ENCODE results near the gene SREBF1. TPM values are rescaled to one million over a fixed set of nuclear protein-coding genes. Genes with fewer than 3 reads are reported as not detected.

Gene SREBF1
- total and polyA plus RNA-seq, 2 of the 8 experiments (the other 6 are each of a cell fraction or from before 2014, with no cell fraction given) = 28.6 to 70.8 TPM

DNA sequence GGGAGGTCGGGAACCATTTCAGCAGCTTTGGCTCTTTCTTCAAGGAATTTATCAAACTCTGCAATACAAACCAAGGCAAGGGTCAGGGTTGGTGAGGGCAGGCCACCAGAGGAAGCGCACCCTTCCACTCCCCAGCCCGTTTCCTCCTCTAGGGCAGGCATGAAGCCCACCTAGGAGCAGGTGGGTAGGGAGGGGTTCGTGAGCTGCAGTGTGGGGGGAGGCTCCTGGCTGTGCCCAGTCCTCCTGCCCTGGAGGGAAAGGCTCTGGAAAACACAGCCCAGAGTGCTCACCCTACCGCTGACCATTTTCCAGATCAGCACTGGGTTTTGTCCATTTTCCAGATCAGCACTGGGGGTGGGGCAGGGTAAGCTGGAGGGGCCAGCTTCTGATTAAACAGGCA, 10.9 kb upstream of the SREBF1 start:
- H4K5ac ChIP-seq (ENCODE audit: insufficient read length, low read depth, low read length) = no peak overlapping the region
- H2AK5ac ChIP-seq (ENCODE audit: low read depth, low read length) = no peak overlapping the region
- no peak overlapping the region for H2BK20ac ChIP-seq (ENCODE audit: low read length)
- H2BK12ac ChIP-seq (ENCODE audit: low read depth, low read length) = peak overlapping the region; percentile 84; the same call in 1 of the 2 replicates
- peak overlapping the region; percentile 24; the same call in 1 of the 2 replicates for H2BK5ac ChIP-seq (ENCODE audit: low read depth, low read length)
- no peaks in the 10 kb centered on the region; a peak in 1 of 7 replicates for H3K27me3 ChIP-seq (replicated peaks in 1 of 4; ENCODE audit: control insufficient read depth in 3 of 4, extremely low read depth in 1 of 4, insufficient read depth in 3 of 4, low read length in 3 of 4)
- WGBS, 2 experiments (ENCODE audit: extremely low coverage in 1 of 2, insufficient coverage in 1 of 2, insufficient read length in 1 of 2, insufficient replicate concordance in 2 of 2, low coverage in 1 of 2, low lambda C conversion rate in 2 of 2, missing lambda C conversion rate in 1 of 2) = 83% methylated on average over 4 of the region's 5 CpGs; no CpG with 5 or more reads in 1 of the 2 experiments
- H3K4me1 ChIP-seq (replicated peaks in 1 of 4; ENCODE audit: control insufficient read depth in 3 of 4, insufficient read depth in 4 of 4, low read length in 3 of 4) = peaks cover 0 to 33% (median 21%) of the 10 kb centered on the region in 4 experiments; a peak in 6 of 7 replicates
- H3K27ac ChIP-seq (ENCODE audit: low read depth, low read length) = no peak overlapping the region
- H2BK120ac ChIP-seq (replicated peaks; ENCODE audit: low read depth, low read length) = no peak overlapping the region
- peak overlapping the region; percentile 60; the same call in 1 of the 2 replicates for H3K18ac ChIP-seq (ENCODE audit: extremely low read depth, low read length)
- no peak overlapping the region for H3K9ac ChIP-seq (replicated peaks in 1 of 4; ENCODE audit: extremely low read depth in 1 of 4, low read depth in 3 of 4, low read length in 3 of 4)
- no peak overlapping the region for H2AFZ ChIP-seq (ENCODE audit: low read length)
- no peaks in the 10 kb centered on the region for H3K36me3 ChIP-seq (ENCODE audit: control insufficient read depth in 2 of 4, insufficient read depth in 4 of 4, low read length in 3 of 4)
- H3K23ac ChIP-seq (ENCODE audit: insufficient read length) = no peak overlapping the region
- ChIA-PET CTCF (ENCODE audit: partially characterized antibody) (interaction anchor here (1.0 to 5.9 kb wide), 13 partner anchors 9 to 119 kb away, joined by 3 to 44 read pairs (median 4); no protein-coding TSS in a partner anchor), POLR2A (ENCODE audit: partially characterized antibody) (interaction anchor here (1.0 to 7.6 kb wide), 4 partner anchors 10 to 36 kb away, joined by 3 to 63 read pairs (median 24); partner anchors contain the start of gene SREBF1)
- no peaks in the 10 kb centered on the region for H3K79me1 ChIP-seq (ENCODE audit: low read depth, low read length)
- H3K9me3 ChIP-seq (ENCODE audit: insufficient read depth in 2 of 2, low read depth in 1 of 2, low read length in 1 of 2) = no peaks in the 10 kb centered on the region
- no peak overlapping the region for H3K56ac ChIP-seq (replicated peaks; ENCODE audit: insufficient read length, low read depth, low read length)
- no peaks in the 10 kb centered on the region for H3K79me2 ChIP-seq (ENCODE audit: control insufficient read depth in 1 of 2, insufficient read depth in 2 of 2, low read length in 2 of 2)
- no peak overlapping the region for H3K14ac ChIP-seq (ENCODE audit: insufficient read length)
- H3K4me2 ChIP-seq (ENCODE audit: insufficient read depth in 1 of 2, low read depth in 2 of 2, low read length in 2 of 2) = no peak overlapping the region
- FAIRE-seq = no peak
- H4K8ac ChIP-seq (ENCODE audit: extremely low read depth, insufficient read depth, low read length) = no peak overlapping the region; the same call in 1 of the 2 replicates
- DNase-seq (ENCODE audit: low read depth in 1 of 2, low spot score in 2 of 2) = no peak
- H4K91ac ChIP-seq (replicated peaks; ENCODE audit: insufficient read length, low read length) = peak overlapping the region; percentile 46
- H3K4me3 ChIP-seq (ENCODE audit: extremely low read depth in 1 of 4, insufficient read depth in 2 of 4, low read depth in 3 of 4, low read length in 4 of 4) = no peak overlapping the region
- H3K4ac ChIP-seq (replicated peaks; ENCODE audit: insufficient read length, low read depth, low read length) = peak overlapping the region; percentile 64
- no peaks in the 10 kb centered on the region for H3K23me2 ChIP-seq (ENCODE audit: low read depth, low read length)
- peak overlapping the region; percentile 89; the same call in 1 of the 2 replicates for H2BK15ac ChIP-seq (ENCODE audit: low read length)
- H4K20me1 ChIP-seq (replicated peaks in 1 of 2; ENCODE audit: control insufficient read depth in 1 of 2, insufficient read depth in 2 of 2, low read length in 2 of 2) = peaks cover 0 to 1% of the 10 kb centered on the region in 2 experiments
- TF ChIP-seq CHD2 (IDR thresholded peaks at IDR 0.05; ENCODE audit: low read length) (no peak), HDAC2 (IDR thresholded peaks at IDR 0.05; ENCODE audit: borderline replicate concordance in 1 of 2, low read depth in 2 of 2, low read length in 2 of 2) (no peak), SIN3A (conservative IDR thresholded peaks at IDR 0.05 in 1 of 2, IDR thresholded peaks at IDR 0.05 in 1 of 2; ENCODE audit: low read depth in 1 of 2, low read length in 2 of 2) (no peak), EGR1 (IDR thresholded peaks at IDR 0.05; ENCODE audit: borderline replicate concordance, low read depth, low read length) (no peak), SP4 (IDR thresholded peaks at IDR 0.05; ENCODE audit: low read length) (no peak)
